Calu3 (cell line): ENCODE measurements around the gene SMIM11. TPM values are rescaled to one million over a fixed set of nuclear protein-coding genes. Genes with fewer than 3 reads are reported as not detected.
"Not testable (repeated sequence)": the region's sequence is repeated elsewhere in the genome, so short reads cannot be mapped to it uniquely, and the experiment has no call there.

Source experiments
- BruUV-seq: library from RNA; stranded (reverse); fragments of 400-500 nt; replicated peaks from 2 replicates; lab custom pipeline; 2021; lab: Mats Ljungman, UMichigan
- CTCF ChIA-PET: fragments of 300-600 bp; sonication (Branson Sonifier 250); formaldehyde crosslinking; loops from one replicate; lab custom pipeline; 2022; ENCODE audit warnings: antibody characterized with exemption; lab: Charles Lee
- DNase-seq: peaks from one replicate; pipeline ENCODE4 v3.0.0; 2022
- H3K27ac Mint-ChIP-seq: one replicate; pipeline ENCODE4 v1.8.0; 2022; ENCODE audit warnings: mixed read lengths; ENCODE audit not compliant: unreplicated experiment
- H3K27me3 Mint-ChIP-seq: one replicate; pipeline ENCODE4 v1.8.0; 2022; ENCODE audit warnings: mixed read lengths; ENCODE audit not compliant: unreplicated experiment
- H3K36me3 Mint-ChIP-seq: one replicate; pipeline ENCODE4 v1.8.0; 2022; ENCODE audit warnings: mild to moderate bottlenecking, moderate library complexity, mixed read lengths; ENCODE audit not compliant: insufficient read depth, unreplicated experiment
- H3K4me1 Mint-ChIP-seq: one replicate; pipeline ENCODE4 v1.8.0; 2022; ENCODE audit warnings: mild to moderate bottlenecking, low read depth, mixed read lengths; ENCODE audit not compliant: unreplicated experiment
- H3K4me3 Mint-ChIP-seq: one replicate; pipeline ENCODE4 v1.8.0; 2022; ENCODE audit warnings: mild to moderate bottlenecking, low read depth, moderate library complexity, mixed read lengths; ENCODE audit not compliant: unreplicated experiment
- H3K9me3 Mint-ChIP-seq: one replicate; pipeline ENCODE4 v1.8.0; 2022; ENCODE audit warnings: low read depth, mixed read lengths; ENCODE audit not compliant: unreplicated experiment
- intact Hi-C: fragments of 100-400 bp; cut with micrococcal nuclease; formaldehyde crosslinking; loops from one replicate; pipeline ENCODE4 v1.10.0; 2022; ENCODE audit not compliant: unreplicated experiment
- total RNA-seq: library from RNA; stranded (reverse); gene quantifications from 2 replicates; pipeline ENCODE4 v1.2.3, GENCODE V29; 2022
- TF ChIP-seq, protein P1 (sequence below): fragments of 200-600 bp; IDR thresholded peaks from one replicate; pipeline ENCODE4 v1.8.0; 2022; ENCODE audit warnings: antibody characterized with exemption; ENCODE audit not compliant: unreplicated experiment

The SMIM11 gene
- total RNA-seq, 1 experiment from 2014 or later: 12.9 TPM

DNA sequence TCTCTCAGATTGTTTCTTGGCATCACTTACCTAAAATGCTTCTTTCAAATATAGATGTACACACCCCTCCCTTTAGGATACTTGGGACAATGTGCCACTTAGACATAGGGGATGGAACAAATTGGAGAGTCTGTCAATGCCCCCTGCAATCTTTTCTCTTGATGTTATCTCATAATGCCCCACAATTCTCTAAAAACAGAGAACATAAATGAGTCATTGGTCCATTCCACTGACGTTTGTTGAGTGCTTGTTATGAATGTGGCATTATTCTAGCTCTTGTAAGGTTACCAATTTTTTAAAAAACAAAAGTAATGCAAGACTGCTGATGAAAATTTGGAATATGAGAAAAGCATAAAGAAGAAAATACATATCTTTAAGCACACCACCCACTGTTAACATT is 5.6 kb upstream of the SMIM11 start:
- H3K4me1 Mint-ChIP-seq: no peaks in the 10 kb centered on the region

DNA sequence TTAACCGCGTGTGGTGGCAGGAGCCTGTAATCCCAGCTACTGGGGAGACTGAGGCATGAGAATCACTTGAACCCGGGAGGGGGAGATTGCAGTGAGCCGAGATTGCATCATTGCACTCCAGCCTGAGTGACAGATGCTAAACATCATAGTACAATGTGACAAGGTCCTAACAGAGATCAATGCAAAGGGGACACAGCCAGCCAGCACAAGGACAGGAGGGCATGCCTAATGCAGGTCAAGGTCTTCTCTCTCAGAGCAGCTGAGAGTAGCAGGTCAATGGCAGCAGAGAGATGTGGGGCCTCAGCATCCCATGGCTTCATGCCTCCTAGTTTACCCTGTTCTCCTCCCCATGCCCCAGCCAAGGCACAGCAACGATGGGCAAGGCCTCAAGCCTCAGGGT is 3.0 kb upstream of the SMIM11 start:
- CTCF ChIA-PET: no interaction called here
- Mint-ChIP-seq H3K4me3 (no peak overlapping the region), H3K9me3 (no peaks in the 10 kb centered on the region), H3K4me1 (no peaks in the 10 kb centered on the region), H3K27ac (no peak overlapping the region), H3K36me3 (no peaks in the 10 kb centered on the region), H3K27me3 (peaks cover 23% of the 10 kb centered on the region)
- TF ChIP-seq, protein P1, sequence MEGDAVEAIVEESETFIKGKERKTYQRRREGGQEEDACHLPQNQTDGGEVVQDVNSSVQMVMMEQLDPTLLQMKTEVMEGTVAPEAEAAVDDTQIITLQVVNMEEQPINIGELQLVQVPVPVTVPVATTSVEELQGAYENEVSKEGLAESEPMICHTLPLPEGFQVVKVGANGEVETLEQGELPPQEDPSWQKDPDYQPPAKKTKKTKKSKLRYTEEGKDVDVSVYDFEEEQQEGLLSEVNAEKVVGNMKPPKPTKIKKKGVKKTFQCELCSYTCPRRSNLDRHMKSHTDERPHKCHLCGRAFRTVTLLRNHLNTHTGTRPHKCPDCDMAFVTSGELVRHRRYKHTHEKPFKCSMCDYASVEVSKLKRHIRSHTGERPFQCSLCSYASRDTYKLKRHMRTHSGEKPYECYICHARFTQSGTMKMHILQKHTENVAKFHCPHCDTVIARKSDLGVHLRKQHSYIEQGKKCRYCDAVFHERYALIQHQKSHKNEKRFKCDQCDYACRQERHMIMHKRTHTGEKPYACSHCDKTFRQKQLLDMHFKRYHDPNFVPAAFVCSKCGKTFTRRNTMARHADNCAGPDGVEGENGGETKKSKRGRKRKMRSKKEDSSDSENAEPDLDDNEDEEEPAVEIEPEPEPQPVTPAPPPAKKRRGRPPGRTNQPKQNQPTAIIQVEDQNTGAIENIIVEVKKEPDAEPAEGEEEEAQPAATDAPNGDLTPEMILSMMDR: no peak
- DNase-seq: no peak
- intact Hi-C loops: no loop called here
- BruUV-seq: no TSS peak

More for the DNA sequence above, 5.6 kb upstream of the SMIM11 start:
- BruUV-seq: no TSS peak
- no peaks in the 10 kb centered on the region for H3K9me3 Mint-ChIP-seq
- H3K27me3 Mint-ChIP-seq: peaks cover 23% of the 10 kb centered on the region
- H3K36me3 Mint-ChIP-seq: no peaks in the 10 kb centered on the region
- CTCF ChIA-PET: no interaction called here
- H3K27ac Mint-ChIP-seq: no peak overlapping the region
- intact Hi-C loops: no loop called here
- no peak for DNase-seq
- no peak overlapping the region for H3K4me3 Mint-ChIP-seq
- TF ChIP-seq, protein P1: no peak

DNA sequence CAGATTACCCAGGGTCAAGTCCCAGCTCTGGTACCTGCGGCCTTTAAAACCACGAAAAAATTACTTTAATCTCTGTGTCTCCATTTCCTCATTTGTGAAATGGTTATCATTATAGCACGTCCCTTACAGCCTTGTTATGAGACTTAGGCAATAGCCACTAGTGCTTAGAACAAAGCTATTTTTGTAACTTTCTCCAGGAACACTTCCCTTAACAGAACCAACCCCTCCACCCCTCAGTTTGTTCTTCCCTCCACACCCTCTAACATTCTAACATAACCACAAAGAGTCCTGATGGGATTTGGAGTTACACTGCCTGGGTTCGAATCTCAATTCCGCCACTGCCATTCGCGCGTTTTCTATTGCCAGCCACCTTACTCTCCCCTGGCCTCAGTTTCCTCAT is 845 bp upstream of the SMIM11 start:
- H3K36me3 Mint-ChIP-seq, H3K4me1 Mint-ChIP-seq, H3K9me3 Mint-ChIP-seq, BruUV-seq, CTCF ChIA-PET, intact Hi-C loops, H3K4me3 Mint-ChIP-seq, DNase-seq, H3K27ac Mint-ChIP-seq: not testable (repeated sequence)
- H3K27me3 Mint-ChIP-seq: peaks cover 10% of the 10 kb centered on the region

DNA sequence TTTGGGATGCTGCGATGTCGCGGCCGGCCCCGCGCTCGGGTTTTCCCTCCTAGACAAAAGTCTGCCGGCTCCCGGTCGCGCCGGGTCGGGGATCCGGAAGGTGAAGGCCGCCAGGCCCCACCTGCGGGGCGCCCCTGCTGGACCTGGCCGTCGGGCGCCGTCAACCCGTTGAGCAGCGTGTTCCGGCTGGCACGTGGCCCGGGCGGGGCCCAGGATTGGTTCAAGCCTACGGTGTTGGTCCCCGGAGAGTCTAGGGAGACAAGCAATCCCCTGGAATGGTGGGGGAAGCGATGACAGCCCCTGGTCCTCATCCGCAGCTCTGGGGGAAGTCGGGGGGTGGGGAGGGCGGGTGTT is 289 bp downstream of the SMIM11 start:
- H3K27me3 Mint-ChIP-seq, BruUV-seq, H3K36me3 Mint-ChIP-seq, CTCF ChIA-PET, intact Hi-C loops, H3K9me3 Mint-ChIP-seq, H3K27ac Mint-ChIP-seq, H3K4me3 Mint-ChIP-seq, H3K4me1 Mint-ChIP-seq, DNase-seq: not testable (repeated sequence)

DNA sequence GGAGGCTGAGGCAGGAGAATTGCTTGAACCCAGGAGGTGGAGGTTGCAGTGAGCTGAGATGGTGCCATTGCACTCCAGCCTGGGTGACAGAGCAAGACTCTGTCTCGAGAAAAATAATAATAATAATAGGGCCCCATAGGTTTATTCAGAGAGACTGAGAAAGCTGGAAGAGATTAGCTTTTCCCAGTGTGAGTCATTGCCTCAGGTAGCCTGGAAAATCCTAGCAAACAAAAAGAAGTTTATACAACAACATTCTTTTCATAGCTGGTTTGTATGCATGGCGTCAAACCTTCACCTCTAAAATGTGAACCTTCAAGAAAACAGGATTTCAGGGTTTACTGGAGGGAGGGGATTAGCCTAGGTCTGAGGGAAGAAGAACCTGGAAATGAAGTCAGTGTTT is 7.8 kb downstream of the SMIM11 start:
- BruUV-seq: not testable (repeated sequence)

DNA sequence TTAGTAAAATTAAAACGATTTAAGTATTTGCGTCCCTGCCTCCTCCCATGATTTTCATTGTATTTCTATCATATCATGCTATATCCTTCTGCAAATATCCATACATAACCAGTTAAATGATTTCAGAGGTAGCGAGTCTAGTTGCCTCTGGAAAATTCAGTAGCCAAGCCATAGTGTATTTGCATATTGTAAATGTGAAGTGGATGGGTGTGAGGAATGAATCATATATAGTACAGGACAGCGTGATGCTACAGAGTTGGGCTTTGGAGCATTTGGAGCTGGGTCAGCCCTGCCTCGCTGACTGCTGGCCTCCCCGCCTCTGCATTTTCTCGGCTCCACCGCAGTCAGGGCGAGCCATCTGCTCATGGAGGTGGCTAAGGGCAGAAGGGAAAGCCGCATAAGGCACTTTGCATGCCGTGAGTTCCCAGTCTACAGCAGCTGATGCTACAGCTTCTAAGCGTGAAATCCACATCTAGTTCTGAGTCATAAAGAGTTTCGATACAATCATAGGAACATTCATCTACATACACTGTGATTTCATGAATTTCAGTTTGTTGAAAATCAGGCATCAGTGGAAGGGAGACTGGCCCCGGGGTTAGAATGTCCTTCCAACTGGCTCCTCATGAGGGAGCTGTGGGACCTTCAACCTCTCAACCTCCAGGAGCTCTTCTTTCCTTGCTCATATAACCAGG is 8.6 kb downstream of the SMIM11 start:
- H3K36me3 Mint-ChIP-seq, H3K4me1 Mint-ChIP-seq, H3K27me3 Mint-ChIP-seq, H3K4me3 Mint-ChIP-seq, BruUV-seq, H3K9me3 Mint-ChIP-seq, CTCF ChIA-PET, DNase-seq, H3K27ac Mint-ChIP-seq, intact Hi-C loops: not testable (repeated sequence)

More for the DNA sequence above, 7.8 kb downstream of the SMIM11 start:
- H3K4me1 Mint-ChIP-seq, CTCF ChIA-PET, DNase-seq, H3K4me3 Mint-ChIP-seq, H3K36me3 Mint-ChIP-seq, H3K9me3 Mint-ChIP-seq, H3K27me3 Mint-ChIP-seq, intact Hi-C loops, H3K27ac Mint-ChIP-seq: not testable (repeated sequence)

DNA sequence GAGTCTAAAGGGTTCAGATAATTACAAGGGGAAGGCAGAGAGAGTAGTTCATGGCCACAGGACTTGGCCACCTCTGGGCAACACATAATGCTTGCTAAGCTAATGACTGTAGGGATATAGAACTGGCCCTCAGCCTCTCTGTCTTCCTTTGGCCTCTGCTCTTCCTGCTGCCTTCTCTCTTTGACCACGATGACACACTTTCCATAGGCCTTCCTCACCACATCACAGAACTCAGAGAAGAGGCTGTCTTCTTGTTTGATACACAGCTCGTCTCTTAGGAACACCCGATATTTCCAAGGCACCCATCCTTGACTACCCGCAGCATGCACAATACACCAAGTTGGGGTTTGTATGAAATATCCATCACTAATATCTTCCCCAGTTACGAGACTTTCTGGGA is 25.2 kb downstream of the SMIM11 start:
- BruUV-seq, CTCF ChIA-PET, H3K27ac Mint-ChIP-seq: not testable (repeated sequence)

DNA sequence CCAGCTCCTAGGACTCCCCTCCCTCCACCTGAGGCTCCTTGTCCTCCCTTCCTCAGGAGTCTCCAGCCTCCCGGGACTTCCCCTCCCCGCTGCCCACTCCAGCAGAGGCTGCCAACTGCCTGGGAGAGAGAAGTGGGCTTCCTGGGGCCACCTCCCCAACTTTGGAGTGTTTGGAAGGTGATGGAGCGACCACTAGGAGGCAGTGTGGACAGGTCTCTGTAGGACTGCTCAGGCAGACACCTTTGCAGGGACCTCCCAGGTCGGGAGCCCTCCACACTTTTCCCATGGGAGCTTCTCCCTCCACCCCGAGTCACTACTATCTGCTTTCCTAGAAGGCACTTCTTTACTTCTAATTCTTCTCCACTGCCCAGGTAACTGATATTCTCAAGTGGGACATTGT is 29.4 kb downstream of the SMIM11 start:
- BruUV-seq, H3K9me3 Mint-ChIP-seq, H3K27me3 Mint-ChIP-seq, H3K27ac Mint-ChIP-seq, H3K4me1 Mint-ChIP-seq, H3K36me3 Mint-ChIP-seq, H3K4me3 Mint-ChIP-seq, intact Hi-C loops, DNase-seq, CTCF ChIA-PET: not testable (repeated sequence)

More for the DNA sequence above, 25.2 kb downstream of the SMIM11 start:
- H3K27me3 Mint-ChIP-seq, intact Hi-C loops, H3K4me1 Mint-ChIP-seq, H3K36me3 Mint-ChIP-seq, DNase-seq, H3K4me3 Mint-ChIP-seq, H3K9me3 Mint-ChIP-seq: not testable (repeated sequence)
